Suprapubic skin (tissue), 4 donors: ENCODE results near the gene KIF18B. TPM values are rescaled to one million over a fixed set of nuclear protein-coding genes. Genes with fewer than 3 reads are reported as not detected.

Experiments used
- DNase-seq, 2 donors: peaks; one replicate each; pipeline ENCODE4 v3.0.0-alpha.2; 2019; ENCODE audit warnings: low spot score in 2 of 2
- H3K27ac ChIP-seq: fragments of 200-600 bp; sonication (generic); one replicate; pipeline ENCODE4 v1.5.1; 2019
- H3K27me3 ChIP-seq: fragments of 200-600 bp; sonication (generic); one replicate; pipeline ENCODE4 v1.5.1; 2019
- H3K36me3 ChIP-seq: fragments of 200-600 bp; sonication (generic); one replicate; pipeline ENCODE4 v1.5.1; 2019
- H3K4me1 ChIP-seq: fragments of 200-600 bp; sonication (generic); one replicate; pipeline ENCODE4 v1.5.1; 2019
- H3K4me3 ChIP-seq: fragments of 200-600 bp; sonication (generic); one replicate; pipeline ENCODE4 v1.5.1; 2019; ENCODE audit warnings: mild to moderate bottlenecking
- H3K9me3 ChIP-seq: fragments of 200-600 bp; sonication (generic); one replicate; pipeline ENCODE4 v1.5.1; 2019
- CTCF ChIP-seq, 2 donors: fragments of 200-600 bp in 1 of 2; fragments of 450-650 bp in 1 of 2; sonication (generic) in 1 of 2; IDR thresholded peaks; one replicate each; pipeline ENCODE4 v1.5.1; 2016 to 2019; ENCODE audit warnings: antibody characterized with exemption in 2 of 2, mild to moderate bottlenecking in 1 of 2, moderate library complexity in 1 of 2
- EP300 ChIP-seq: sonication (generic); formaldehyde crosslinking; IDR thresholded peaks from one replicate; pipeline ENCODE4 v1.6.1; 2017; ENCODE audit warnings: antibody characterized with exemption
- POLR2A ChIP-seq, 2 donors: fragments of 450-650 bp; IDR thresholded peaks; one replicate each; pipeline ENCODE4 v1.6.1; 2017; ENCODE audit warnings: antibody characterized with exemption in 2 of 2, mild to moderate bottlenecking in 2 of 2, moderate library complexity in 2 of 2
- POLR2AphosphoS5 ChIP-seq, 3 donors: sonication (generic); formaldehyde crosslinking; IDR thresholded peaks; one replicate each; pipeline ENCODE4 v1.6.1; 2017; ENCODE audit warnings: antibody characterized with exemption in 3 of 3
- WGBS: methylation state at CpG from one replicate; pipeline ENCODE4 v1.1.5; 2018; 5-methylcytosine and 5-hydroxymethylcytosine counted together
- total RNA-seq, 4 donors: library from RNA; depleted of rRNA; stranded (reverse); fragments of >200 nt; gene quantifications; one replicate each; pipeline ENCODE4 v1.1.0, GENCODE V29; 2016

KIF18B gene
- total RNA-seq, 4 donors from 2014 or later, result 2.0 to 4.0 (median 2.8) TPM

DNA sequence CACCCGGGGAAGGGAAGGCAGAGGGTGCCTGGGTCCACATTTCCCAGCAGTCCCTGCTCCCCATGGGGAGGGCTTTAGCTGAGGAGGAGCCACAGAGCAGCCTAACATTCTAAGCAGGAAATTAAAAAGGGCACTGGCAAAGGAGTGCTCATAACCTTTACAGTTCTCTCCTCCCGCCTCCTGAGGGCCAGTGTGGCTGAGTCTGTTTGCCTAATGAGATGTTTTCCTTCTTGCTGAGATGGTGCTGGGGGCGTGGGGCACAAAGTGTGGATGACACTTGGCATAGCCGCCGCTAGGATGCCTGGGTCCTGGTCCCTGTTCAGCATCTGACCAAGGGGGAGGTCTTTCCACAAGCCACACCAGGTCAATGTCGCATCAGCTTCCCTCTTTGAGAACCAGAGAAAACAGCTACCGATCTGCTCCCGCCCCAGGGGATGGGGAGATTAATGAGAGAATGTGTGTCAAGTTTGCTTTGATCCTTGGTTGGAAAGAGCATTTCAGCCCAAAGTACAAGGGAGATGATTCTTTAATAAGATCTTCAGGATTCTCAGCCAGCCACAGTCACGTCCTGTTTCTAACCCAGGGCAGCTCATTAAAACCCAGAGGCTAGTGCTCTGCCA, 5.8 kb downstream of the KIF18B start:
- Histone ChIP-seq H3K27ac (no peak overlapping the region), H3K27me3 (no peaks in the 10 kb centered on the region), H3K9me3 (no peaks in the 10 kb centered on the region), H3K4me3 (no peak overlapping the region), H3K36me3 (no peaks in the 10 kb centered on the region), H3K4me1 (peaks cover 3% of the 10 kb centered on the region)
- no peak for DNase-seq
- WGBS, result 60% methylated on average over 8 of the region's 9 CpGs
- no peak for TF ChIP-seq POLR2A (IDR thresholded peaks at IDR 0.05)
- TF ChIP-seq POLR2AphosphoS5 (IDR thresholded peaks at IDR 0.05), result no peak
- TF ChIP-seq CTCF (IDR thresholded peaks at IDR 0.05), result no peak
- TF ChIP-seq EP300, result no peak

DNA sequence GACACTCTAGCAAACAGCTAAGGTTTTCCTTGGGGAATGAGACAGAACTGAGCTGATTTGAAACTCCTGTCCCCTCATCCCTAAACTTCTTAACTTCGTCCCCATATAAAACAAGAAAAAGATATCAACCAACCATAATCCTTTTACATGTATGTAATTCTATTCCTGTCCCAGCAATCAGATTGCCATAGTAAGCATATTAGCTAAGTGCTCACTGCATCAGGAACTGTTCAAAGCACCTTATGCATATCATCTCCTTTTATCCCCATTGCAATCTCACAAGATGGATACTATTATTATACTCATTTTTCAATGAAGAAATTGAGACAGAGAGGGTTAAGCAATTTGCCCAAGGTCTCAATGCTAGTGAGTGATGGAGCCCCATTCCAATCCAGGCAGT, 6.8 kb downstream of the KIF18B start:
- no peaks in the 10 kb centered on the region for H3K36me3 ChIP-seq
- 63% methylated on average over 1 of the region's 1 CpG for WGBS
- H3K4me1 ChIP-seq, result no peaks in the 10 kb centered on the region
- H3K27me3 ChIP-seq, result no peaks in the 10 kb centered on the region
- no peak overlapping the region for H3K4me3 ChIP-seq
- no peak for DNase-seq
- H3K27ac ChIP-seq, result no peak overlapping the region
- no peaks in the 10 kb centered on the region for H3K9me3 ChIP-seq
- TF ChIP-seq POLR2AphosphoS5 (IDR thresholded peaks at IDR 0.05) (no peak), POLR2A (IDR thresholded peaks at IDR 0.05) (no peak), EP300 (no peak), CTCF (IDR thresholded peaks at IDR 0.05) (no peak)

DNA sequence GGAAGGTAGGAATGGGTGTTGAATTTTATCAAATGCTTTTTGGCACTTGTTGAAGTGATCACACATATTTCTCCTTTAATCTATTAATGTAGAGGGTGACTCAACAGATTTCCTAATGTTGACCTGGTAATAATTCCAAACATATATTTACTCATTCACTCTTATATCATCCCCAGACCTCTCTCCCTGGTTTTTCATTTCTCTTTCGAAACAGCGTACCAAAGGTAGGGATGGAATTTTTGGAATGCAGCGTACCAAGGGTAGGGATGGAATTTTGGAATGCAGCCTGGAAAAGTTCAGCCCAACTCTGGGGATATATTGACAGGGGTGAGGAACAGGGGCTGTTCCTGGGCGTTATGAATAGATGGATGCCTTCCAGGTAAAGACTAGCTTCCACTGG, 7.3 kb downstream of the KIF18B start:
- H3K27me3 ChIP-seq, result no peaks in the 10 kb centered on the region
- no peaks in the 10 kb centered on the region for H3K36me3 ChIP-seq
- H3K4me3 ChIP-seq, result no peak overlapping the region
- 50% methylated on average over 4 of the region's 4 CpGs for WGBS
- H3K4me1 ChIP-seq, result no peaks in the 10 kb centered on the region
- no peak for DNase-seq
- H3K27ac ChIP-seq, result no peak overlapping the region
- no peaks in the 10 kb centered on the region for H3K9me3 ChIP-seq
- no peak for TF ChIP-seq POLR2AphosphoS5 (IDR thresholded peaks at IDR 0.05)
- no peak for TF ChIP-seq POLR2A (IDR thresholded peaks at IDR 0.05)
- TF ChIP-seq EP300, result no peak
- TF ChIP-seq CTCF (IDR thresholded peaks at IDR 0.05), result no peak

DNA sequence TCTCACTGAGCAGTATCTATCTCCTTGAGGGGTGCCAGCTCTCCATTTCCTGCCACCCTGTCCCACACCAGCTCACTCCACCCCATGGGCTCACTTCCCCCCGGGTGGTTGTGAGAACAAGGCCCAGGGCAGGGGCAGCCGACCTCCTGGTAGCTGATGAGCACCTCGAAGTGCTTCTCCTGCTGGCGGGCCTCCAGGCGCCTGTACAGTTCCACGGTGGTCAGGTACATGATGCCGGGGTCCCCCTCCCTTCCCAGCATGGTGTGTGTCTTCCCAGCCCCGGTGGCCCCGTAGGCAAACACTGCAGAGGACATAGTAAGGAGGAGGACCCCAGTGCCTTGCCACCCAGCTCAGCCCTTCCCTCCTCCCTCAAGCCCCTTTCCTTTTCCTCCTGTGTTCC, 12.5 kb downstream of the KIF18B start:
- Histone ChIP-seq H3K27ac (no peak overlapping the region), H3K36me3 (no peaks in the 10 kb centered on the region), H3K4me3 (no peak overlapping the region), H3K27me3 (no peaks in the 10 kb centered on the region), H3K9me3 (no peaks in the 10 kb centered on the region), H3K4me1 (no peaks in the 10 kb centered on the region)
- TF ChIP-seq POLR2A (IDR thresholded peaks at IDR 0.05), result no peak
- no peak for TF ChIP-seq CTCF (IDR thresholded peaks at IDR 0.05)
- TF ChIP-seq POLR2AphosphoS5 (IDR thresholded peaks at IDR 0.05), result no peak
- no peak for TF ChIP-seq EP300
- peak in 1 of 2 donors; percentile 51 for DNase-seq
- WGBS, result 98% methylated on average over 6 of the region's 9 CpGs

DNA sequence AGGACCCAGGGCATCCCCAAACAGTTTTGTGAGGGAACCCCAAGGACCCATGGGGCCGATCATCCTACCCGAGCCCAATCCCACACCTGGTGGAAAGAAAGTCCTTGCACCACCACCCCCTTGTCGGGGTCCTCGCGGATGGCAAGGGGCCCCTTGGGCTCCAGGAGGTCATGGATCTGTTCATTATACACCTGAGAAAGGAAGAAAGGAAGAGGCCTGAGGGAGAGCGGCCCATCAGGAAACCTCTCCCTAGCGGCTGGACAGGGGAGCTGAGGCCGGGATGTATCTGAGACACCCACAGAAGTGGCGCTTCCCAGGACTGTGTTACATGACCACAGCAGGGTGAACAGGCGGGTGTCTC, 12.8 kb downstream of the KIF18B start:
- DNase-seq, result peak in 1 of 2 donors; percentile 32
- TF ChIP-seq CTCF (IDR thresholded peaks at IDR 0.05), result no peak
- TF ChIP-seq POLR2AphosphoS5 (IDR thresholded peaks at IDR 0.05), result no peak
- no peak for TF ChIP-seq EP300
- TF ChIP-seq POLR2A (IDR thresholded peaks at IDR 0.05), result no peak
- Histone ChIP-seq H3K4me1 (no peaks in the 10 kb centered on the region), H3K4me3 (no peak overlapping the region), H3K27ac (no peak overlapping the region), H3K36me3 (no peaks in the 10 kb centered on the region), H3K9me3 (no peaks in the 10 kb centered on the region), H3K27me3 (no peaks in the 10 kb centered on the region)
- WGBS, result 96% methylated on average over 7 of the region's 10 CpGs
